DMS79 treated with DMSO at 0.1 percent for 48 hours (cell line): ENCODE results near the gene BCKDHA.
A peak's percentile ranks its signal among the peaks of the same experiment; 100 is the strongest.
"Not testable (repeated sequence)": the region's sequence is repeated elsewhere in the genome, so short reads cannot be mapped to it uniquely, and the experiment has no call there.

ENCODE experiments used
- DNase-seq: peaks from one replicate; lab custom pipeline; 2025; lab: John Stamatoyannopoulos, UW

Gene BCKDHA

DNA sequence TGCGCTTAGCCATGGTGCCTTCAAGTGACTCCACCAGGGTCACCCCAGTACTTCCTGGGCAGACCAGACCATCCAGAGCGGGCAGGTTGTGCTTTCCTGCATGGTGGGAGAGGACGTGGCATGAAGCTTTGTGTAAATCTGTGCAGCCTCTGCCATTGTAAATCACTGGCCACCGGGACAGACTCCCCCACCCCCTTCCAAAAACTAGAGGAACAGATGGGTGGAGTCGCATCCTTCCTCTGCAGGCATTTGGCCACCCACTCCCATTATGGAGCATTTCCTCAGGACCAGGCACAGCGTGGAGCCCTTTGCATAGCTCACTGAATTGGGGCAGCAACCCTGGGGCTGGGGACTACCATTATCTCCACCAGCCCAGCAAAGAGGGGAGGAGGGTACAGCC lies 8.2 kb downstream of the BCKDHA start:
- no peak for DNase-seq

DNA sequence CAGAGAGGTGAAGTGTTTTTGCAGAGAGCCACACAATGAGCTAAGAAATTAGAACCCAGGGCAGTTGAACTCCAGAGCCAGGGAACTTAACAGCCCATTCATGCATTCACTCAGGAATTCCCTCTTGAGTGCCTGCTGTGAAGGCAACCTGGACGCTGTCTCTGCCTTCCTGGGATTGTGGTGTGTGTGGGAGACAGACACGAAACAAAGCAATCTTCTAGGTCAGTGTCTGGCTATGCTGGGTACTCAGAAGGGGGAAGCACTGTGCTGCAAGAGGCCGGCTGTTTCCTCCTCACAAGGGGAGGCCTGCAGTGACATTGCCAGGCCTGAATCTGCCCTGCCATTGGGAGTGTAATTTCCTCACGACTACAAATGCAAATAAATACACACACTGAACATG lies 9.7 kb downstream of the BCKDHA start:
- peak; percentile 77 for DNase-seq

DNA sequence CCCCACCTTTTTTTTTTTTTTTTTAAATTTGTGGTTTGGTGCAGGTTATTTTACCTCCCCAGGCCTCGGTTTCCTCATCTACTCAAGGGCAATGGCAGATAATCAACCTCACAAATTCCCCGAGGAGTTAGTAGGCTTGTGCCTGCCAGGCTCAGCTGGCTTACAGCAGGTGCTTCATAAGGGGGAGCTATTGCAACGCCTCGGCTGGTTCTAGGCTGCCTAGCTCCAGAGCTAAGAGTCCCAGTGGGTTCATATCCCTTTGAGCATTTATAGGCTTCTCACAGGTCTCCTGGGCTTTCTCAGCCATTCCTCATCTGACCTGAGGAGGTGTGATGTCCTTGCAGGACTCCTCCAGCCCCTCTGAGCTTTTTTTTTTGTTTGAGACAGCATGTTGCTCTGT lies 10.6 kb downstream of the BCKDHA start:
- peak; percentile 11 for DNase-seq

GRCh38 chr19:41408846-41409245 lies 11.2 kb downstream of the BCKDHA start:
- DNase-seq, result not testable (repeated sequence)

DNA sequence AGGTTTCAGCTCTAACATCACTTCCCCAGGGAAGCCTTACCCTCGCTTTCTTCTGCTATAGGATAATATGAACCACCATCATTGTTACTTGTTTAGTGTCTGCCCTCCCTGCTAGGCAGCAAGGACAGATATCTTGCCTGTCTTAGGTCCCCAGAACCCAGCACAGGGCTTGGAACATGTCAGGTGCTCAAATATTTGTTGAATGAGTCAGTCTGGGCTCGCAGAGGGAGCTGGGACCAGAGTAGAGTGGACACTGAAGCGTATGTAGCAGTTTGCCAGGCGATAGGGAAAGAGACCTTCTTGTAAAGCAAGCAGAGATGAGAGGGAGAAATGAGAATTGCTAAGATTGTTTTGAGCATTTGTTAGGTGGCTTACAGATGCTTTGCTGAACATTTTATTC lies 11.7 kb downstream of the BCKDHA start:
- DNase-seq, result peak; percentile 30

- no peak for DNase-seq
Observed at GRCh38 chr19:41410336-41411054, 12.9 kb downstream of the BCKDHA start.

- DNase-seq, result no peak
Observed at GRCh38 chr19:41411100-41411967, 13.7 kb downstream of the BCKDHA start.

DNA sequence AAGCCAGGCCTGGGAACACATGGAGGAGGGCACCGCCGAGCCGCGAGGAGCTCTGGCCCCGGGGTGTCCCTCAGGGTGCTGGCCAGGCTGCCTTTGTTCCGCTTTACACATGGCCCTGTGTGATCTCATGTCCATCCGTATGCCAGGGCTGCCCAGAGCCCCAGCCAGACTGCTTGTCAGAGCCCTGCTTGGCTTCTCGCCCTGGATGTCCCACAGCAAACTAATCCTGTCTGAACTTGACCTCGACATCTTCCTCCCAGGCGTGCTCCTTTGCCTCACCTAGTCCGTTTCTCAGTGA lies 14.3 kb downstream of the BCKDHA start:
- DNase-seq, result no peak

GRCh38 chr19:41412953-41413352 lies 15.3 kb downstream of the BCKDHA start:
- DNase-seq, result no peak

DNA sequence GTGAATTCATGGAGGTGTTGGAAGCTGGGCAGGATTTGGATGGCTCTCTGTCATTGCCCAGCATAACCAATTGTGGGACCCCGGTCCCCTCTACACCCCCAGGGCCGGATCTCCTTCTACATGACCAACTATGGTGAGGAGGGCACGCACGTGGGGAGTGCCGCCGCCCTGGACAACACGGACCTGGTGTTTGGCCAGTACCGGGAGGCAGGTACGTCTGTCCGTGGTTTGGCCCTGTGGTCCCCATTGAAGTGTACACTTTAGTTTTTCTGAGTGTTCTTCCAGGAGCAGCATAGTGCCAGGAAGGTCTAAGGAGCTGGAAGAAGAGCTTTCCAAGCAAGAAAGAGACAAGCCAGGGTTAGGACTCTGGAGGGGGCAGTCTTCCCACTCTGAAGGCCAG lies 16.3 kb downstream of the BCKDHA start:
- no peak for DNase-seq

DNA sequence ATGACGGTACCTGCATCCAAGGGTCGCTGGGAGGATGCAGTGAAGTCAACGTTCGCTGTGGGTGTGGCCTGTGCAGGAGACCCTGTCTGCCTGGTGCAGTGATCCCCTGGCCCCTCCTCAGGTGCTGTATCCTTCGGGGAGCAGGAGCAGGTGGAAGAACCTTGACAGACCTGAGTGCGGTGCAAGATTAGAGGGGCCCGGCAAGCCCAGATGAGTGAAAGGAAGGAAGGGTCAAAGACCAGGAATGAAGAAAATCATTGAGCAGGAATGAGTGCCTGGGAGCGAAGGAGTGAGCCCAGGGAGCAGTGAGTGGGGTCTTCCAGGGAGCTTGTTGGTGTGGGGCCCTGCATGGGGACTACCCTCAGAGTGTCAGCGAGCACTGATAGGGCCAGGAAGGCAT lies 16.8 kb downstream of the BCKDHA start:
- DNase-seq, result peak; percentile 53

DNA sequence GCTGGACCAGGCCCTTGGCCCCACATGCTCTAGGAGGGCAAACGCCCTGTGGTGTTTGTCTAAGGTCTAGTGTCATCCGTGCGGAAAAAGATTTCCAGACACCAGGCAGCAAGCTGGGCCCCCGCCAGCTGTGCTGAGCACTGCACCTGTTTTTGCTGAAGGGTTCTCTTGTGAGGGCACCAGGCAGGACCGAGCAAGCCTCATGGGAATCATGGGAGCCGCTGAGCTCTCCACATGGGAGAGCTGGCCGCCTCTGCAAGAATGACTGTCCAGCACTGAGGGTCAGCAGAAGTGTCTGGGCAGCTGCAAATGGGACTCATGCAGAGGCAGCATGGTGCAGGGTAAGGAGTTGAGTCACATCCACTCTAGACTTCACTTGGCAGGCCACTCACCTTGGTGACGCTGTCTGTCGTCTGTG lies 17.5 kb downstream of the BCKDHA start:
- DNase-seq, result peak; percentile 98

DNA sequence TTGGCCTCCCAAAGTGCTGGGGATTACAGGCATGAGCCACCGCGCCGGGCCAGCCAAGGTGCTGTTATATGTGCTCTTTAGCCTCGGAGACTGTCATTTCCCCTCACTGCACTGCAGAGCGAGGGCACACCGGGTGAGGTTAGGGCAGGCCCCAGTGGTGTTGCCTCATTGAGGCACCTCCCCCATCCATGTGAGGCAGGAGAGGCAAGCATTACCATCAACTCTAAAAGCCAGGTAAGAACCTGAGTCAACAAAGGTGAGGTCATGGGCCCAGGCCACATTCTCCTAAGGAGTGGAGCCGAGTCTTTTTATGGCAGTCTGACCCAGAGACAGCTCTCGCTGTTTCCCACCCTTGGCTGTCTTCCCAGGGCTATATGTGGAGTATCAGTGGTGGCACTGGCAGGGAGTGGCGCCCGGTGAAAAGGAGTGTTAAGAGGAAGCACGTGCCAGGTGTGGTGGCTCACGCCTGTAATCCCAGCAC lies 18.6 kb downstream of the BCKDHA start:
- DNase-seq, result peak; percentile 9

- DNase-seq, result no peak
Observed at GRCh38 chr19:41420101-41420880, 22.7 kb downstream of the BCKDHA start.

DNA sequence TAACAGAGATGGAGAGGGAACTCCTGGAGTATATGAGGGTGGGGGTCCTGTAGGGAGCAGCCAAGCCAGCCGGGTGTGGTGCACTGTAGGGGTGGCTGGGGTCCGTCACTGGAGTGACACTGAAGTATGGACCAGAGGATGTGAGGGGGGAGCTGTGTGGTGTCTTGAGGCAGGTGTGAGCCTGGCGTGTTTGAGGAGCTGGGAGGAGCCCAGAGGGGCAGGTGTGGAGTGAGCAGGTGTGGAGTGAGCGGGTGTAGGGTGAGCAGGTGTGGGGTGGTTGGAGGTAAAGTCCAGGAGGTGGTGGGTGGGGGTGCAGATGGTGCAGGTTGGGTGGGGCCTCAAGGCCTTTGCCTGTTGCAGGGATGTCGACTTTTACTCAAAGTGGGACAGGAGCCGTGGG lies 23.7 kb downstream of the BCKDHA start:
- DNase-seq, result peak; percentile 58

- DNase-seq, result no peak
Observed at GRCh38 chr19:41421973-41422372, 24.4 kb downstream of the BCKDHA start.

DNA sequence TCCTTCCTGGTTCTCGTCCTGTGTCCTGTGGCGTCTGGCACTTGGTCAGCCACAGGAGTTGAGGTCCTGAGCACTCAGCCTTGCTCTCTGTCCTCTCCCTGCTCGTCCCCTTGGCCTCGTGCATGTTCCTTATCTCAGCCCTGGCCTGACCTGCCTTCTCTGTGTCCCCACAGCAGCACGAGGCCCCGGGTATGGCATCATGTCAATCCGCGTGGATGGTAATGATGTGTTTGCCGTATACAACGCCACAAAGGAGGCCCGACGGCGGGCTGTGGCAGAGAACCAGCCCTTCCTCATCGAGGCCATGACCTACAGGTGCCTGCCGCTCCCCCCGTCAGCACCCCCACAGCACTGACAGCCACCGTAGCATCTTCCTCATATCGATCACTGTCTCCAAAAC lies 24.8 kb downstream of the BCKDHA start:
- DNase-seq, result no peak

DNA sequence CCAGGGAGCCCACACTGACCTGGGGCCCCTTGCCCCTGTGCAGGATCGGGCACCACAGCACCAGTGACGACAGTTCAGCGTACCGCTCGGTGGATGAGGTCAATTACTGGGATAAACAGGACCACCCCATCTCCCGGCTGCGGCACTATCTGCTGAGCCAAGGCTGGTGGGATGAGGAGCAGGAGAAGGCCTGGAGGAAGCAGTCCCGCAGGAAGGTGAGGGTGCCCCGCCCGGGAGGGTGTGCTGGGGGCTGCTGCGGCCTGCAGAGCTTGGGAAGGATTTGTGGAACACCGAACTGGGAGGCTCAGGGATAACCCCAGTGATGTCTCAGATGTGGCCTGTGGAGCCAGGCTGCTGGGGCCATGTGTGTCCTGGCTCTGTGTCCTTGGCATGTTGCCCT lies 25.3 kb downstream of the BCKDHA start:
- DNase-seq, result no peak

GRCh38 chr19:41424335-41425173 lies 26.9 kb downstream of the BCKDHA start:
- DNase-seq, result no peak

DNA sequence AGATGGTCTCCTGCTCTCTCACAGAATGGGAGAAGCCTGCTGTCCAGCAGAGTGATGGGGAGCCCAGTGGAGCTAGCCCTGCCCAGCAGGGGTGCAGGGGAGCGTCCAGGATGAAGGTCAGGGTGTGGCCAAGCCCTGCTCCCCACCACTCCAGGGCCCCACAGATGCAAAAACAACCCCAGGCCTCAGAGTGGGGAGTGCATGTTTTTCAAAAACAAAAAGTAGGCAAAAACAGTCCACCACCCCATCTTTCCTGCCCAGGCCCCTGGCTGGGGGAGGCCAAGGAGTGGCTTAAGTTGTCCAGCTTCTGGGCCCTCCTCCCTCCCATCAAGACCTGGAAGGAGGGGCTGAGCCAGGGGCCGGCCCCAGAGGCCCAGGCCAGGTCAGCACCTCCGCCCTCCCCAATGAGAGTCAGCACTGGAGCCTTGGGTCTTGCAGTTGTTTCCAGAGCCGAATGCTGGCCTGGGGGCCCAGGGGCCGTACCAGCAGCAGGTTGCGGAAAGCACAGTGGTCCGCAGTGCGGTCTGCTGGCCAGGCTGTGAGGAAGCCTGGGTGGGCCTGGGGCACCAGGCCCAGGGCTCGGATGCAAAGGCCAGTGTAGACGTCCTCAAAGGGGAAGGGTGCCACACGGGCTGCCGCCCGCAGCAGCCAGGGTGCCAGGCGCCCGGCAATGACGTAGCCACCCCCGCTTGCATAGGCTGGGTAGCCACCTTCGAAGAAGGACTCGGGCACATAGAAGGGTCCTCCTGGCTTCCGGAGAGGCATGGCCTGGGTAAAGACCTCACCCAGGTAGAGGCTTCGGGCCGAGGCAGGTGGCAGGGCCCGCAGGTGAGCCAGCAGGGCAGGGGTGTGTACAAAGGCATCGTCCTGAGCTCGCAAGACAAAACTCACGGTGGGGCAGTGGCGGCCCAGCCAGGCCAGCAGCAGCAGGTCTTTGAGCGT lies 27.8 kb downstream of the BCKDHA start:
- DNase-seq, result no peak
